ENCODE measurements around the gene PAFAH1B2.

The PAFAH1B2 gene

GRCh38 chr11:117188620-117189081 is 44.6 kb downstream of the PAFAH1B2 start:
- no peak for DNase-seq (ENCODE audit: low read depth)

- no peak for DNase-seq (ENCODE audit: low read depth)
Measured at GRCh38 chr11:117189191-117189940, 45.3 kb downstream of the PAFAH1B2 start.

DNA sequence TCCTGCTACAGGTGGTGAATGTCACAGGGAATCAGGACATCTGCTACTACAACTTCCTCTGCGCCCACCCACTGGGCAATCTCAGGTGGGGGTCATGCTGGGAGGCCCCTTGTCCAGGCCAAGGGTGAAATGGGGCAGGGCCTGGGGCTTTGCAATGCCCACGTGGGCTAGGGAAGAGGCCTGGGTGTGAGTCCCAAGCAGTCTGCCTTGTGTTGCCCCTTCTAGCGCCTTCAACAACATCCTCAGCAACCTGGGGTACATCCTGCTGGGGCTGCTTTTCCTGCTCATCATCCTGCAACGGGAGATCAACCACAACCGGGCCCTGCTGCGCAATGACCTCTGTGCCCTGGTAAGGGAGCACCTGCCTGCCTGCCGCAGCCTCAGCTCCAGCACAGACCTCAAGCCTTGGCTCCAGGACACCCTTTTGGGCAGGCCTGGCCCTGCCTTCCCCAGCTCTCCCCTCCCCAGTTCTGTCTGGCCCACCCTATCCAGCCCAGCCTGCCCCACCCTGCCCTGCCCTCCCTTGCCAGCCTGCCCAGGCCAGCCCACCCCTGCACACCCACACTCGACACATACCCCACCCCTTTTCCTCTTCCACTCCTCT is 46.0 kb downstream of the PAFAH1B2 start:
- DNase-seq (ENCODE audit: low read depth), result no peak

- DNase-seq (ENCODE audit: low read depth), result no peak
Measured at GRCh38 chr11:117191680-117192400, 47.8 kb downstream of the PAFAH1B2 start.

DNA sequence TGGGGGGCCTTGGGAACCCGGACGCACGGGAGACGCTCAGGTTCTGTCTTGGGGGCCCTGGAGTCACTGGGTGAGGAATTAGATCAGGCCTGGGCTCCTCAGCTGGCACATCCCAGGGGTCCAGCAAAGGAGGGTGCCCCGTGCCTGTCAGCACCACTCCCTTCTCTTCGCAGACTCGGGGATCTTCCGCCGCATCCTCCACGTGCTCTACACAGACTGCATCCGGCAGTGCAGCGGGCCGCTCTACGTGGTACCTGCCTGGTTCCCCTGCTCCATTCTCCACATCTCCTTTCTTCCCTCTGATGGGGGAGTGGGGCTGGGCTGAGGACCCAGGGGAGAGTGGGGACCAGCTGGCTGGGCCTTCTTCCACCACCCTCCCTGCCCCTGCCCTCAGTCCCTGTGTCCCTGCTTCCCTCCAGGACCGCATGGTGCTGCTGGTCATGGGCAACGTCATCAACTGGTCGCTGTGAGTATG is 48.4 kb downstream of the PAFAH1B2 start:
- DNase-seq (ENCODE audit: low read depth), result no peak

DNA sequence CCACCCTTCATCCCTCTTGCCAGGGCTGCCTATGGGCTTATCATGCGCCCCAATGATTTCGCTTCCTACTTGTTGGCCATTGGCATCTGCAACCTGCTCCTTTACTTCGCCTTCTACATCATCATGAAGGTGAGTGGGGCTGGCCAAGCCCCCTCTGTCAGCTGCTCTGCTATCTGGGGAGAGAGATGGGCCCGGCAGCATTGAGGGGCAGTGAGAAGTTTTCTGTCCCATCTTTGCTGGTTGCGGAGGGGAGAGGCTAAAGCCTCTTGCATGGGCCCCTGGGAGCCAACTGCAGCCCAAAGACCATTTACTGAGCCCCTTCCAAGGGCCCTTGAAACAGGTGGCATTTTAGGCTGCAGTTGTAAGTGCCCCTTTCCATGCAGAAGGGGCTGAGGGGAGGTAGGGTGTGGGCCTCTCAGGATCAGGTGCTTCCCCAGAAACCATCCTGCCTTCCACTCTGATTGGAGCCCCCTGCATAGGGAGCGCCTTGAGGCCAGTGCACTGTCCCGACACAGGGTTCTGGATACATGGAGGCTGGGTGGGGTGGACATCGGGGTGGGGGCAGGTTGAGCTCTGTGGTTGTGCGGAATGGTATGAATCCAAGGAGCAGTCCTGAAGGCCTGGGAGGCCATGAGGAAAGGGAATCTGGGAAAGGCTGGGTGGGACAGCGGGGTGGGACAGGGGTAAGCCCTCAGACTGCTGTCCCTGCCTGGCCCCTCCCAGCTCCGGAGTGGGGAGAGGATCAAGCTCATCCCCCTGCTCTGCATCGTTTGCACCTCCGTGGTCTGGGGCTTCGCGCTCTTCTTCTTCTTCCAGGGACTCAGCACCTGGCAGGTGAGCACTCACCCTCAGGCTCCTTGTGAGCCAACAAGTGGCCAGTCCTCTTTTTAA is 49.3 kb downstream of the PAFAH1B2 start:
- no peak for DNase-seq (ENCODE audit: low read depth)

DNA sequence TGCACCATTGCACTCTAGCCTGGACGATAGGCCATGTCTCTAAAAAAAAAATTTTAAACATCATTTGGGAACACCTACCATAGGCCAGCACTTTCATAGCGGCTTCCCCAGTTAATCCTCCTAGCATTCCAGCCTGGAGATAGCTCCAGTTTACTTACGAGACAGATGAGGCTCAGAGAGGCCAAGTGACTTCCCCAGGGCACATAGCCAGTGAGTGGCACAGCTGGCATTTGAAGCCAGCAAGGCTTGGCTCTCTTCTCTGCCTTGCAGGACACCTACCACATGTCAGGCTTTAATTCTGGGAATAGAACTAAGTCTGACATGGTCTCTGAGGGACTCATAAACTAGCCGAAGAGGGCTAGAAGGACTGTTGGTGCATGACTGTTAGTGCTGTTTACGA is 50.2 kb downstream of the PAFAH1B2 start:
- no peak for DNase-seq (ENCODE audit: low read depth)

- DNase-seq (ENCODE audit: low read depth), result no peak
Measured at GRCh38 chr11:117195258-117195657, 51.2 kb downstream of the PAFAH1B2 start.

DNA sequence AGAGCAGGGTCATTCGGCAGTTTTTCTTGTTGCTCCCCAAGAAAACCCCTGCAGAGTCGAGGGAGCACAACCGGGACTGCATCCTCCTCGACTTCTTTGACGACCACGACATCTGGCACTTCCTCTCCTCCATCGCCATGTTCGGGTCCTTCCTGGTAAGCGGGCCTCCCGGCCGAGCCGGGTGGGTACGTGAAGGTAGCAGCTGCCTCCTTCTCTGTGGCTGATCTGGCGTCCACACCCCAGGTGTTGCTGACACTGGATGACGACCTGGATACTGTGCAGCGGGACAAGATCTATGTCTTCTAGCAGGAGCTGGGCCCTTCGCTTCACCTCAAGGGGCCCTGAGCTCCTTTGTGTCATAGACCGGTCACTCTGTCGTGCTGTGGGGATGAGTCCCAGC is 51.7 kb downstream of the PAFAH1B2 start:
- DNase-seq (ENCODE audit: low read depth), result no peak

- no peak for DNase-seq (ENCODE audit: low read depth)
Measured at GRCh38 chr11:117197006-117197405, 52.9 kb downstream of the PAFAH1B2 start.

DNA sequence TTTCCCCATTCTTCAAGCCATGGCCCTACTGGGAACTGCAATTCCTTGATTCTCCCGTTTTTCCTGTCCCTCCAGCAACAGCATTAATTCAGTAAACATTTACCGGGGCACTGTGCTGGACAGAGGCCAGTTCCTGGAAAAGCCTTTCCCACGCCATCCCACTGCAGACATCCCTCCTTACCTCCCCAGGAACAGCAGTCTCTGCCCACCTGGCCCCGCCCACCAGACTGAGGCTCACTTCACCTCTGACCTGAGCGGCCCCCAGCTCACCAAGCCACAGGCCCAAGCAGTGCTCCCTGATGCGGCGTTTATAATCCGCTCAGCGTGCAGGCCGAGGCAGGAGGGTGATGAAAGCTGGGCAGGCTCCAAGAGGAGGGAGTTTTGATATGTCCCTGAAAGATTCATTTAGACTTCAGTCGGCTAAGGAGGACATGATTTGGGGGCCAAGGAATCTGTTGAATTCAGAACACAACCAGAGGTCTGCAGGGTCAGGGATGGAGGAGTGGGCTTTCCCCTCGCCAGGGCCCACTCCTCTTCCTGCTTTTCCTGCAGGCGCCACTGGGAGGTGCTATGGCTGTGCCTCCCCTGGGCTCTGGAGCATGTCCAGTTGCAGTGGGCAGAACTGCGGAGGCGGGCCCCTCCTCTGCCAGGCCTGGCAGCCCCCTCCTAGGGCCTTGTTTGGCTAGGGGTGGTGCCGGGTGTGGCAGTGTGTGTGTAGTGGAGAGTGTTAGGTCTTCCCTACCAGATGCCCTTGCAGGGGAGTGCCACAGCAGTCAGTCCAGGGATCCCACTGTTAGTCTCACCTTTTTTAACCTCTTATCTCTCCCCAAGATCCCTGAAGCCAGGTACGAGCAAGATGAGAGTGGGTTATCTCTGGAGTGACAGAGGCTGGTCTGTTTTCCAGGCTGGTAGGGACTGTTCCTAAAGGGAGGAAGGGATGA is 53.7 kb downstream of the PAFAH1B2 start:
- no peak for DNase-seq (ENCODE audit: low read depth)

DNA sequence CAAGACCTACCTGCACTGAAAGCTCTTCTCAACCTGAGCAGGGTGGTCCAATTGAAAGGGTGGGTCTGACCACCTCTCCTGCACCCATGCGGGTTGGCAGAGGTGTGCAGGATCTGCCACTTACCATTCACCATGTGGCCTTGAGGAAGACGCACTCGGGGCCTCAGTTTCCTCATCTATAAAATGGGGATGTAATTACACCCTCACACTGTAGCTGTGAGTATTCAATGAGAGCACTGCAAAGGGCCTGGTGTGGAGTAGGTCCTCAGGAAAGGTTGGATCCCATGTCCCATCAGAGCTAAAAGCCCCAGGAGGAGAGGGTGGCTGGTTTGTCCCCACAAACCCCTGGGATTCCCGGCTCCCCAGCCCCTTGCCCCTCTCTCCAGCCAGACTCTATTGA is 54.5 kb downstream of the PAFAH1B2 start:
- DNase-seq (ENCODE audit: low read depth), result no peak

- DNase-seq (ENCODE audit: low read depth), result no peak
Measured at GRCh38 chr11:117199053-117199915, 55.2 kb downstream of the PAFAH1B2 start, which contains the start of gene TAGLN. TAGLN (plus strand) TSS chr11:117199370; CDS start chr11:117203014, 3,644 bp downstream.

- DNase-seq (ENCODE audit: low read depth), result no peak
Measured at GRCh38 chr11:117199916-117200812, 56.1 kb downstream of the PAFAH1B2 start.

- no peak for DNase-seq (ENCODE audit: low read depth)
Measured at GRCh38 chr11:117200813-117201657, 56.9 kb downstream of the PAFAH1B2 start.

- DNase-seq (ENCODE audit: low read depth), result no peak
Measured at GRCh38 chr11:117201658-117202305, 57.7 kb downstream of the PAFAH1B2 start.
